ENCODE measurements around the gene DDA1. TPM values are rescaled to one million over a fixed set of nuclear protein-coding genes. Genes with fewer than 3 reads are reported as not detected.
A peak's percentile ranks its signal among the peaks of the same experiment; 100 is the strongest.

Gene DDA1
- total RNA-seq, 1 donor from 2014 or later: 30.4 TPM

- H3K4me1 ChIP-seq: no peaks in the 10 kb centered on the region
- H3K36me3 ChIP-seq: peaks cover 32% of the 10 kb centered on the region
- no peaks in the 10 kb centered on the region for H3K27me3 ChIP-seq
- no peaks in the 10 kb centered on the region for H3K9me3 ChIP-seq
- ATAC-seq (no peak), DNase-seq (no peak)
- intact Hi-C loops (cut with DNase I): no loop called here
- TF ChIP-seq, protein P1, sequence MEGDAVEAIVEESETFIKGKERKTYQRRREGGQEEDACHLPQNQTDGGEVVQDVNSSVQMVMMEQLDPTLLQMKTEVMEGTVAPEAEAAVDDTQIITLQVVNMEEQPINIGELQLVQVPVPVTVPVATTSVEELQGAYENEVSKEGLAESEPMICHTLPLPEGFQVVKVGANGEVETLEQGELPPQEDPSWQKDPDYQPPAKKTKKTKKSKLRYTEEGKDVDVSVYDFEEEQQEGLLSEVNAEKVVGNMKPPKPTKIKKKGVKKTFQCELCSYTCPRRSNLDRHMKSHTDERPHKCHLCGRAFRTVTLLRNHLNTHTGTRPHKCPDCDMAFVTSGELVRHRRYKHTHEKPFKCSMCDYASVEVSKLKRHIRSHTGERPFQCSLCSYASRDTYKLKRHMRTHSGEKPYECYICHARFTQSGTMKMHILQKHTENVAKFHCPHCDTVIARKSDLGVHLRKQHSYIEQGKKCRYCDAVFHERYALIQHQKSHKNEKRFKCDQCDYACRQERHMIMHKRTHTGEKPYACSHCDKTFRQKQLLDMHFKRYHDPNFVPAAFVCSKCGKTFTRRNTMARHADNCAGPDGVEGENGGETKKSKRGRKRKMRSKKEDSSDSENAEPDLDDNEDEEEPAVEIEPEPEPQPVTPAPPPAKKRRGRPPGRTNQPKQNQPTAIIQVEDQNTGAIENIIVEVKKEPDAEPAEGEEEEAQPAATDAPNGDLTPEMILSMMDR (IDR thresholded peaks at IDR 0.05): no peak
- H3K4me3 ChIP-seq: no peak overlapping the region
- H3K27ac ChIP-seq: no peak overlapping the region
Measured at GRCh38 chr19:17321655-17322489, 12.5 kb downstream of the DDA1 start.

DNA sequence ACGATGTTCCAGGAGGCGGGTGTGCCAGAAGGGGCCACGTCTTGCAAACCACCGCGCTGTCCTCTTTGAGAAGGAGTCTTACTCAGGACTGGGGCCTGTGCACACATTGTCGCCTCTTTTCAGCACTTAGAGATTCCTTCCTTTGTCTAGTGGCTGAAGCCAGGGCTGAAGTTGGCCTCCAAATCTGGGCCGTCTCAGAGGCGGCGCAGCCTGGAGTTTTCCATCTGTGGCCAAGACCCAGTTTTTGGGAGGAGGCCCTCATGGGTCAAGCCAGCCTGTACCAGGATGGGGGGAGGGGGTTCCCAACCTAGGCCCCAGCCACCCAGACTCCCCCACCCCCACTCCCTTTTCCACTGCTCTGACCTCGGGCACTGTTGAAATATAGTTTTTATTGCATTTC, 13.5 kb downstream of the DDA1 start:
- TF ChIP-seq, protein P1 (IDR thresholded peaks at IDR 0.05): no peak
- Histone ChIP-seq H3K27me3 (no peaks in the 10 kb centered on the region), H3K36me3 (peaks cover 30% of the 10 kb centered on the region), H3K9me3 (no peaks in the 10 kb centered on the region), H3K27ac (no peak overlapping the region), H3K4me1 (no peaks in the 10 kb centered on the region), H3K4me3 (no peak overlapping the region)
- intact Hi-C loops (cut with DNase I): no loop called here
- no peak for DNase-seq
- ATAC-seq: no peak

DNA sequence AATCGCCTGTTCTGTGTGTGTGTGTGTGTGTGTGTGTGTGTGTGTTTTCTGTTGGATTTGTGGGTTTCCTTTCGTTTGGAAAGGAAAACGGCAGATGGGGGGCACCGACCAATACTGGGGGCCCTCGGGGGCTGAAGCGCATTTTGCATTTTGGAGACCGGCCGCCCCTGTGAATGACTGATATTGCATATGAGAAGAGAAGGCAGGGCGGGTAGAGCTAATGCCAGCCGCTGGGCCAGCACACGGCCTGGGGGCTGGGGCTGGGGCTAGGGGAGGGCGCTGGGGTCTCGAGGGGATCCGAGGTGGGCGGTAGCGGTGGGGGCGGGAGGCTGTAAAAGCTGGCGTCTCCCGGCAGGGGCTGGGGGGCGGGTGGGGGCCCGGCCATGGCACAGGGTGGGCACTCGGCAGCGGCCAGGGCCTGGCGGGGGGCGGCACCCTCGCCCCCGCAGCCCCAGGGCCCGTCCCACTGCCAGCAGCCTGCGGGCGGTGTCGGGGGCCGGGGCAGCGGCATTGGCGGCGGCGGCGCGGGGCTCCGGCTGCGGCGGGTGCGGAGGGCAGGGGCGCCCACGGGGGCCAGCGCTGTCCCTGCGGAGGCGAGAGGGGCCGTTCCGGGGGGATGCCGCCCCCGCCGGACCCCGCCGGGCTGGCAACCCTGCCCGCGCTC, 14.1 kb downstream of the DDA1 start:
- TF ChIP-seq, protein P1 (IDR thresholded peaks at IDR 0.05): no peak
- ATAC-seq (no peak), DNase-seq (no peak)
- H3K4me1 ChIP-seq: no peaks in the 10 kb centered on the region
- H3K36me3 ChIP-seq: peaks cover 30% of the 10 kb centered on the region
- H3K27me3 ChIP-seq: no peaks in the 10 kb centered on the region
- H3K9me3 ChIP-seq: no peaks in the 10 kb centered on the region
- no peak overlapping the region for H3K27ac ChIP-seq
- intact Hi-C loops (cut with DNase I): no loop called here
- H3K4me3 ChIP-seq: no peak overlapping the region

- Histone ChIP-seq H3K4me3 (no peak overlapping the region), H3K27ac (no peak overlapping the region), H3K36me3 (peaks cover 30% of the 10 kb centered on the region), H3K9me3 (no peaks in the 10 kb centered on the region), H3K27me3 (no peaks in the 10 kb centered on the region), H3K4me1 (no peaks in the 10 kb centered on the region)
- TF ChIP-seq, protein P1 (IDR thresholded peaks at IDR 0.05): peak; percentile 10
- DNase-seq (no peak), ATAC-seq (peak; percentile 37)
- intact Hi-C loops (cut with DNase I): no loop called here
Measured at GRCh38 chr19:17323964-17324332, 14.6 kb downstream of the DDA1 start.

DNA sequence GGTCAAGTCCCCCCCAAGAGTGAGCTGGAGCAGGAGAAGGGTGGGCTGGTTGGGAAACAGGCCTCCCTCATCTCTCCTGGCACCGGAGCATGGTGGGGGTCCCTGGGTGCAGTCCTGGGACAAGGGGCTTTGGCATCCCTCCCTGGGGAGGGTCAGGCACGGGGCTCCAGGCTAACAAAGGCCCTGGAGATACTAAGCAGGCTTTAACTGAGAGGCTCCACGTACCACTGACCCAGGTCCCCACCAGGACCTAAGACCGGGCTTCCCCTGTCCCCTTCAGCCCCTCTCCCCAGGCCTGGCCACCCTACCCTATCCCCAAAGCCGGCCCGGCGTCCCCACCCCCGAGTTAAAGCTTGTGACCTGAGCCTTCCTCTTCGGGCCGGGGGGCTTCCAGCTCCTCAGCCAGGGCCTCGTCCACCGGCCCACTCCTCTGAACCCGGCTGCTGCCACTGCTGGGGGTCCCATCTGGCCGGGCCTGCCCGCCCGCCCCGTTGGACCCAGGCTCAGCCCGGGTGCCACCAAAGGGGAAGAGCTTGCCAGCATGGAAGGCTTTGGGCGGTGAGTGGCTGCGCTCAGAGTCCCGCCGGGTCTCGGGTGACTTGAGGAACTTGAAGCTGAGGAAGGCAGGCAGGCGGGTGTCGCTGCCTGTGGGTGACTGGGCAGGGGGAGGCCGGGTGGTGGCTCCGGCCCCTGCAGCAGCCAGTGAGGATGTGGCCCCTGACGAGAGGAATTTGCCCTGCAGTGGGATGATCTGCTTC, 15.2 kb downstream of the DDA1 start:
- Histone ChIP-seq H3K4me3 (no peak overlapping the region), H3K27ac (no peak overlapping the region), H3K27me3 (no peaks in the 10 kb centered on the region), H3K36me3 (peaks cover 25% of the 10 kb centered on the region), H3K4me1 (no peaks in the 10 kb centered on the region), H3K9me3 (no peaks in the 10 kb centered on the region)
- DNase-seq: no peak
- intact Hi-C loops (cut with DNase I): no loop called here
- TF ChIP-seq, protein P1 (IDR thresholded peaks at IDR 0.05): no peak
- no peak for ATAC-seq
